Gastroesophageal sphincter (tissue), 3 donors: ENCODE measurements around the gene LSS.

Source experiments
- EP300 ChIP-seq: sonication (generic); formaldehyde crosslinking; IDR thresholded peaks from one replicate; pipeline ENCODE4 v1.6.1; 2017; ENCODE audit warnings: antibody characterized with exemption, mild to moderate bottlenecking
- POLR2A ChIP-seq, 2 donors: fragments of 450-650 bp; IDR thresholded peaks; one replicate each; pipeline ENCODE4 v1.6.1; 2017; ENCODE audit warnings: antibody characterized with exemption in 2 of 2, mild to moderate bottlenecking in 2 of 2, moderate library complexity in 1 of 2
- POLR2AphosphoS5 ChIP-seq: sonication (generic); formaldehyde crosslinking; IDR thresholded peaks from one replicate; pipeline ENCODE4 v1.6.1; 2017; ENCODE audit warnings: antibody characterized with exemption
- TF ChIP-seq, protein P1 (sequence below), 4 experiments: fragments of 200-600 bp in 2 of 4; fragments of 450-650 bp in 2 of 4; sonication (generic) in 1 of 4; IDR thresholded peaks; one replicate each; pipeline ENCODE4 v1.5.1; 2017 to 2019; ENCODE audit warnings: antibody characterized with exemption in 4 of 4, mild to moderate bottlenecking in 2 of 4, moderate library complexity in 2 of 4

DNA sequence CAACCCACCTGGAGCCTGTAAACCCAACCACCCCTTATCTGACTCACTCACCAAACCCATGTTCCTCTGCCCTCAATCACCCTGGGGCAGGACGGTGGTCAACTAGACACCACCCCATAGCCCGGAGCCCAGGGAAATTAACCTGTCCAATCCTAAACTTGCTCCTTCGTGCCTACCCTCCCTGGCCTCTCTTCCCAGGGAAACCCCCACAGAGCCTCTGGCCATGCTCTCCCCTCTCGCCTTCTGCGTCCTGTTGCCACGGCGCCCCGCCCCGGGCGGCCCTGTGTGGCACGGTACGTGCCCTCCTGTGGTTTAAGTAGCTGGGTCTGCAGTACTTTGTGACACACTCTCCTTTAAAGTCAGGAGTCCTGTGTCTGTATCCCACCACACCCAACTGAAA is 69.2 kb downstream of the LSS start:
- TF ChIP-seq EP300 = no peak
- no peak for TF ChIP-seq POLR2A (IDR thresholded peaks at IDR 0.05)
- TF ChIP-seq, protein P1, sequence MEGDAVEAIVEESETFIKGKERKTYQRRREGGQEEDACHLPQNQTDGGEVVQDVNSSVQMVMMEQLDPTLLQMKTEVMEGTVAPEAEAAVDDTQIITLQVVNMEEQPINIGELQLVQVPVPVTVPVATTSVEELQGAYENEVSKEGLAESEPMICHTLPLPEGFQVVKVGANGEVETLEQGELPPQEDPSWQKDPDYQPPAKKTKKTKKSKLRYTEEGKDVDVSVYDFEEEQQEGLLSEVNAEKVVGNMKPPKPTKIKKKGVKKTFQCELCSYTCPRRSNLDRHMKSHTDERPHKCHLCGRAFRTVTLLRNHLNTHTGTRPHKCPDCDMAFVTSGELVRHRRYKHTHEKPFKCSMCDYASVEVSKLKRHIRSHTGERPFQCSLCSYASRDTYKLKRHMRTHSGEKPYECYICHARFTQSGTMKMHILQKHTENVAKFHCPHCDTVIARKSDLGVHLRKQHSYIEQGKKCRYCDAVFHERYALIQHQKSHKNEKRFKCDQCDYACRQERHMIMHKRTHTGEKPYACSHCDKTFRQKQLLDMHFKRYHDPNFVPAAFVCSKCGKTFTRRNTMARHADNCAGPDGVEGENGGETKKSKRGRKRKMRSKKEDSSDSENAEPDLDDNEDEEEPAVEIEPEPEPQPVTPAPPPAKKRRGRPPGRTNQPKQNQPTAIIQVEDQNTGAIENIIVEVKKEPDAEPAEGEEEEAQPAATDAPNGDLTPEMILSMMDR (IDR thresholded peaks at IDR 0.05) = no peak
- TF ChIP-seq POLR2AphosphoS5 = no peak
